Measurements from ENCODE around the gene GNAO1.

GNAO1 gene

DNA sequence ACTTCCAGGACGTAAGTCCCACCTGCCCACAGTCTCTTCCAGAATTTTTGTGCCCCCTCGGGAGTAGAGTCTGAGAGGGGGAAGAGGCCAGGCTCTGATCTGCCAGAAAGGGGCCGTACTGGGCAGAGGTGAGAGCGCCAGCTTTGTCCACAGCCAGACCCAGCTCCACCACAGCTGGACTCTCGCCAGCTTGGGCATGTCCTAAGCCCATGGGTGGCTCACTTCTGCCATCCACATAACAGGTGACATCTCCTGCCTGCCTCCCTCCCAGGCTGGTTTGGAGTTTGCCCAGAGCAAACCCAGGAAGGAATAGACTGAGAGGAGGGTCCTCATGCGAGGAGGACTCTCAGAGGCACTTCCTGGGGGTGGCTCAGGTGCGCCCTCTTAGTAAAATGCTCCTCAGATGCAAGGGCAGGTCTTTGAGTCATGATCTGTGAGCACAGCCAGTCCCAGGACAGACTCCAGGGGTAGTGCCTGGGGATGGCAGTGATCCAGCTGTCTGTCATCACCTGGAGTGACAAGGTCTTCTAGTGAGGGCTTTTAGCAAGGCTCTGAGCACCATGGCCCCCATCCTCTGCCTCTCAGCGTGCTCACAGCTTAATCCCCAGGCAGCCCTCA, 144.9 kb downstream of the GNAO1 start:
- DNase-seq (ENCODE audit: low read depth in 2 of 2): no peak

GRCh38 chr16:56336711-56337110, 145.4 kb downstream of the GNAO1 start:
- DNase-seq (ENCODE audit: low read depth in 2 of 2): no peak

DNA sequence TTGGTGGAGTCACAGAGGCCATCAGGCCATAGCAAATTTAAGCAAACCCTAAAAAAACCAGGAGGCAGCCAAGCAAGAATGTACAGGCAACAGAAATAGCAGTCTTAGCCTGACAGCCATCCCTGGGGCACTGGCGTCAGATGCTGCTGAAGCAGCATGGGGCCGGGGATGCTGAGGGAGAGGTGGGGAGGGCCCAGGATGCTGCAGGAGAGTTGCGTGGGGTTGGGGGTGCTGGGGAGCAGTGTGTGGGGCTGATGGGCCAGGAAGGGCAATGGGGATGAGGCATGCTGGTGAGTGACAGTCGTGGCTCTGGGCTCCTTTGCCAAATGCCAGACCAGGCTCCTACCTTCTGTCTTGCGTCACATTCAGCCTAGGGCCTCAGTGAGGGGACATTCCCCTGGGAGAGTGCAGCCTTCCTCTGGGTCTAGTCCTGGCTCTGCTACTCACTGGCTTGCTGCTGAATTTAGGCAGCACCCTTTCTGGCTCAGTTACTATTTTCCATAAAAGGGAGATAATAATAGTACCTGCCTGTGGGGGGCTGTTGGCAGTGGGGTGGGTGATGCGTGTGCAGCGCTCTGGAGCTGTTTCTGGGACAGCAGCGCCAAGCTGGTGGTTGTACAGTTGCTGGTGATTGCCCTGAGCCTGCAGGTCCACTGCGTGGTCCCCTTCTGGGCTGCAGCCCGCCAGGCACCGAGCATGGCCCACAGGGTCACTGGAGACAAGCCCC, 146.0 kb downstream of the GNAO1 start:
- no peak for DNase-seq (ENCODE audit: low read depth in 2 of 2)

DNA sequence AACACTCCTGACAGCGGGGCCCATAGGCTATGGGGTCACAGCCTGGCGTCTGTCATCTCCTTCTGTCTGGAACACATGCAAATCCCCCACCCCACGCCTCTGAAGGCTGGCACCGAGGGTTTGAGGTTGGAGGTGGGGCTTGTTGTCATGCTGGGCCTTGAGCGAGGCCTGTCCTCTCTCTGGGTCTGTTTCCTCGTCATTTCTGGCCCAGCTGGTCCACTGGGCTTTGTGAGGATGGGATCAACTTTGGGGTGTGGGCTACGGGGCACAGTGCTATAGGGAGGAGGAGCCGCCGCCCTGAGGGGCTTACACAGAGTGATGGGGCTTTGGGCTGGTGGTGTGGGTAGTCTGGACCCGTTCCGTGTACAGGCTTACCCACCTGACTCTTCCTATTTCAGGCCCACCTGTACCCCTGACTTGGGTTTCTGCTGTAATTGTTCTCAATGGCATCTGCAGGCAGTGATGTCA, 146.6 kb downstream of the GNAO1 start:
- no peak for DNase-seq (ENCODE audit: low read depth in 2 of 2)

GRCh38 chr16:56338566-56339318, 147.5 kb downstream of the GNAO1 start:
- DNase-seq (ENCODE audit: low read depth in 2 of 2): no peak

GRCh38 chr16:56339431-56340195, 148.3 kb downstream of the GNAO1 start:
- DNase-seq (ENCODE audit: low read depth in 2 of 2): no peak

- DNase-seq (ENCODE audit: low read depth in 2 of 2): no peak
These were observed 149.1 kb downstream of the GNAO1 start for GRCh38 chr16:56340416-56340815.

DNA sequence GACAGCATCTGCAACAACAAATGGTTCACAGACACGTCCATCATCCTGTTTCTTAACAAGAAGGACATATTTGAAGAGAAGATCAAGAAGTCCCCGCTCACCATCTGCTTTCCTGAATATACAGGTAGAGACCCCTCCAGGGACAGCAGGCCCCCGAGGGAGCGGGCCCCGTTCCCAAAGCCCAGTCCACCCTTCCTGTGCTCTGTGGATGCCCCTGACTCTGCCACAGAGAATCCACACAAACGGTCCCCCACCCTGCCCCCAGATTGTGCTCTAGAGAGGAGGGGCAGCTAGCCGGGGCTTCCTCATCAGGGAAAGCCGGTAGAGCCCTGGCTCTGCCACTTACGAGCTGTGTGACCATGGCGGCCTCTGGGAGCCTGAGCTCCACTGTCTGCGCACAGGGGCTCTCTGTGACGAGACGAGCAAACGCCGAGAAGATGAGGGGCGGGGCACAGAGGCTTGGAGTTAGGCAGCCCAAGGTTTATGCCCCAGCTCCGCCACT, 149.6 kb downstream of the GNAO1 start:
- no peak for DNase-seq (ENCODE audit: low read depth in 2 of 2)

DNA sequence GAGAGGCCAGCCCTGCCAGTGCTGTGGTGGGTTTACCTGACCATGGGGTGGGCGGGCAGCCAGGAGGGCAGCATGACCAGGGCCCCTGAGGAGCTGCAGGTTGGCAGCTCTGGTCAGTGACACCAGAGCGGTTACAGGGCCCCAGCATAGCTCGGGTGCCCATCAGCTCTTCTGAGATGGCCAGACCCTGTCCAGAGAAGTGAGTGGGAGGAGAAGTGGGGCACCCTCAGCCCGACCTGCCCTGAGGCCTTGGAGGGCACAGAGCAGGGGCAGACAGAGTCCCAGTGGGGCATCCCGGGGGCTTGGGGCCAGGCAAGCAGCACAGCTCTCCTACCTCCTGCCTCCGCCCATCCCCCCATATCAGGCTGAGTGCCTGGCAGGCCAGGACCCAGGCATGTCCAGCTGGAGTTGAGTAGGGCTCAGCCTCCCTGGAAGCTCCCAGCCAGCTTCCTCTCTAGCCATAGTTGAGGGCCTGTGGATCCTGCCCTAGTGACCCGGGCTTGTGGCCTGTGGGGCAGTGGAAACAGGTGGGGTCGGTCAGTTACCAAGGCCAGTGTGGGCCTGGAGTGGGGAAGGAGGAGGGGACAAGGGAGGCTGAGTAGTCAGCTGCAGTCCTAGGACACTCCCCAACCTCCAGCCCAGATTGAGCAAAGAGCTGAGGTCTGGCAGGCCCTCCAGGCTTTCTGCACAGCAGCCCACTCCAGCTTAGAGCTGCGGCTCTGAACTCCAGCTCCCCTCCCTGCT, 150.5 kb downstream of the GNAO1 start:
- DNase-seq (ENCODE audit: low read depth in 2 of 2): no peak

DNA sequence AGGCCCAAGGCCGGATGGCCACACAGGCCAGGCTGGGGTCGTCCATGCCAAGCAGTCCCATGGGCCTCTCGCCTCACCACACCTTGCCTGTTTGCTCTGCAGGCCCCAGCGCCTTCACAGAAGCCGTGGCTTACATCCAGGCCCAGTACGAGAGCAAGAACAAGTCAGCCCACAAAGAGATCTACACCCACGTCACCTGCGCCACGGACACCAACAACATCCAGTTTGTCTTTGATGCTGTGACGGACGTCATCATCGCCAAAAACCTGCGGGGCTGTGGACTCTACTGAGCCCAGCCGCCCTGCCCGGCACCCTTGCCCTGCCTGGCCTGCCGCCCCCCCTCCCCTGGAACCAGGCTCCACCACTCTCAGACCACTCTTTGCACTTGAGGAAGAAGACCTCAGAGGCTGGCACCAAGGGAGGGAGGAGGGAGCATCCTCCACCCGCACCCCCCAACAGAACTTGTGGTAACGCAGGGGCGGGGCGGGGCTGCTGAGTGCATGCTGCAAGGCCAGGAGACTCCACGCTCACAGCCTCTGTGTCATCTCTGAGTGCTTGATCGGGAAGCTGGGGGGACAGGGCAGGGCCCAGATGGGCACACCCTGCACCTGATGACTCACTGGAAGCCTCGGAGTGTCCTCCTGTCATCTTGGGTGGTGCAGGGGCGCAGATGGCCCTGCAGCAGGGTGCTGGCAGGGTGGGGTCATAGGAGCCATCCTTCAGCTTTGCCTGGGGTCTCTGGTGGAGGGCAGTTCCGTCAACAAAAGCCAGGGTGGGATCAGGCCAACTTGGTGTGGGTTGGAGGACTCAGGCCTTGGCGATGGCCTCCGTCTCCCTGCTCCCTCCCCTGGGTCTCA, 152.6 kb downstream of the GNAO1 start:
- DNase-seq (ENCODE audit: low read depth in 2 of 2): no peak

- DNase-seq (ENCODE audit: low read depth in 2 of 2): no peak
These were observed 153.5 kb downstream of the GNAO1 start for GRCh38 chr16:56344518-56345405.

DNA sequence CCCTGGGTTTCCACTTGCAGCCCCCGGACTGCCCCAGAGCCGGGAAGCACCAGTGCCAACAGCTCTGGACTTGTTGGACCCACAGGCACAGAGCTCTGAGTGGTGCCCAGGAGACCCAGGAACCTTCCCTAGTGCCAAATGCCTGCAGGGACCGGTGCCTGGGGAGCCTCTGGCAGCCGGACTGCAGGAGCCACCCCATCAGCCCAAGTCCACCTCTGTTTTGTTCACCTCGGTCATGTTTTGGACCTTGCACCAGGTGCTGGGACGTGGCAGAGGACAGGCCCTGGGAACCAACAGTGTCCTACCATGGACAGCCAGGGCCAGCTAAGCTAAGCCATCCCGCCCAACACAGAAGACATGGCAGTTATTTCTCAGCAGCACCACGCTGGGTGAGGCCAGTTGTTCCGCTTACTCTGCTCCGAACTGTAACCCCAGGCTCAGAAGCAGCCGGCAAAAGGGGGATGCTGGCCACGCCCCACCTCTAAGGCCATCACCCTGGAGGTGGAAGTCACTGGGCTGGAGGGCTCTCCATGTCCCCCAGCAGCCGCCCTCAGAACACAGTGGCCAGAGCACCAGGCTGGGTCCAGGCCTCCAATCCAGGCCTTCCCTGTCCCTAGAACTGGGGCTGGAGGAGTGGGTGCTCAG, 154.2 kb downstream of the GNAO1 start:
- no peak for DNase-seq (ENCODE audit: low read depth in 2 of 2)

DNA sequence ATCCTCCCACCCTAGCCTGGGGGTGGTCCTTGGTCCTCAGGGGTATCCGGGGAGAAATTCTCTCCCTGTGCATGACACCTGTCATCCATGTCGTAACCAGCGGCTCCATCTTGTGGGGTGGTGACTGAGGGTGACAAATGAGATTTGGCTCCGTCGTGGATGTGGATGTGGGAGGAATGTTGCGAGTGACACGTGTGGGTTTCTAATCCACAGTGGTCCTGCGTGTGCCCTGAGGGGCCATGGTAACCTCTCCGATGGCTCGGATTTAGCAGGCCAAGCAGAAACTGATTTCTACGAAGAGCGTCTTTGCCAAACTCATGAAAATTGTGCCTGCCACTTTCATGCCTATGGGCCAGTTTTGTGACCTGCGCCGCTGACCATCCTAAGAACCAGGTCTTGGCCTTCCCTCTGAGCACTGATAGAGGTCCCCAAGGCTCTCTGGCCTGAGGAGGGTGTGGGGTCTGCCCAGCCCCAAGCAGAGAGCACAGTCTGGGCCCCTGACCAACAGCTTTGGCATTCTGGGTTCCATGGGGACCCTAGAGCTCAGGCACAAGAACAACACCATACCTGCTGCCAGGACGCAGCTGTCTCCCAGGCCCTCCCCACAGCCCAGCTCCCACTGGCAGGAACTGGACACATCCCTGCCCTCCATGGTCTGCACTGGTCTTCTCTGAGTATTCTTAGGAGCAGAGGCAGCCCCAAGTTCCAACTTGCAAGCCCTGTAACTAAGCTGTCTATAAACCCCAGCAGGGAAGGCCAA, 155.0 kb downstream of the GNAO1 start:
- DNase-seq (ENCODE audit: low read depth in 2 of 2): no peak

DNA sequence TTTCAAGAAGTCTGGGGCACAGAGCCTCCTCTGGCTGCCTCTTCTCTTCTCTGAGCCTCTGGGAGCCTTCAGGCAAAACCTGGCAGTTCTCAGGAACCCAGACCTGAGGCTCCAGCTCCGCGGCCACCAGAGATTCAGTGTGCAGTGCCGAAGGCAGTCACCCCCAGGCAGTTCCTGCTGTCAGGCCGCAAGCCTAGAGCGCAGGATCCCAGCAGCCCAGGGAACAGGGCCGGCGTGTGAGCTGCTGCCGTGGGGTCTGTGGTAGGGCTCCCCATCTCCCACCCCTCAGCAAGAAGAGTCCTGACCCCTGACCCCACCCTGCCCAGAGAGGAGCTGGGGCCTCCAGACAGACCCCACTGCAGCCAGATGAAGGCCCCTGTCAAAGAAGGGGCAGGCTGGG, 155.9 kb downstream of the GNAO1 start:
- no peak for DNase-seq (ENCODE audit: low read depth in 2 of 2)

DNA sequence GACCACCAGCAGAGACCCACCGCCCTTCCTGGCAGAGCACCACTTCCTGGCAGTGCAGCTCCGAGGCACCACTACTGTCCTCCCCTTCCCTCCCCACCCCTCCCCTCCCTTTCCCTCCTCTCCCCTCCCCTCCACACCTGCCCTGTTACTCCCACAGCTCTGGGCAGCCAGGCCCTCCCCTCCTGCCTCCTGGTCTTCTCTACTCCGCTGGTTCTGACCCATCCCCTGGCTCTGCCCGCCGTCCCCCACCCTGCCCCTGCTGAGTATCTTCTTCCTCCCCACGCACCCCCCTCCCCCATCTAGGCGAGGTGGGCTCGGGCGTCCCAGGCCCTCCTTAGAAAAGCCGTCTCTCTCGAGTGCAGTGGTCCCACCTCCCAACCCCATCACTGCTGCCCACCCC, 156.4 kb downstream of the GNAO1 start:
- no peak for DNase-seq (ENCODE audit: low read depth in 2 of 2)

- no peak for DNase-seq (ENCODE audit: low read depth in 2 of 2)
These were observed 157.1 kb downstream of the GNAO1 start for GRCh38 chr16:56348168-56349085.

DNA sequence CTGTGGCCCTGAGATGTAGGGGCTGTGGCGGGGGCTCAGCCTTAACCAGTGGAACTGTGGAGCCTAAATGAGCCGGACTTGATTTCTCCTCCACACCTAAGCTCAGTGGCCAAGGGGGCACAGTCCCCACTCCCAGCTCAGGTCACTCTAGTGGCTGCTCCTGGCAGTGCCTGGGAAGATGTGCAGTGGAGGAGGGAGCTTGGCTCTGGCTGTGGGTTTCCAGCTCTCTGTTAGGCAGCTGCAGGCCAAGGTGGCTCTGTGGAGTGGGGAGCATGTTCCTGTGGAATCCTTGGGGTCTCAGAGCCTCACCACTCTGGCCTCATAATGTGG, 157.8 kb downstream of the GNAO1 start:
- no peak for DNase-seq (ENCODE audit: low read depth in 2 of 2)

All from stimulated activated CD8-positive, alpha-beta memory T cell treated with anti-CD3 and anti-CD28 coated beads, Interleukin-15, amount 100 ng/mL, for 48 hours (primary cell).